ENCODE data around the gene CACNA1H. TPM values are rescaled to one million over a fixed set of nuclear protein-coding genes. Genes with fewer than 3 reads are reported as not detected.

CACNA1H gene
- polyA plus RNA-seq, 1 experiment, result 1.5 TPM

DNA sequence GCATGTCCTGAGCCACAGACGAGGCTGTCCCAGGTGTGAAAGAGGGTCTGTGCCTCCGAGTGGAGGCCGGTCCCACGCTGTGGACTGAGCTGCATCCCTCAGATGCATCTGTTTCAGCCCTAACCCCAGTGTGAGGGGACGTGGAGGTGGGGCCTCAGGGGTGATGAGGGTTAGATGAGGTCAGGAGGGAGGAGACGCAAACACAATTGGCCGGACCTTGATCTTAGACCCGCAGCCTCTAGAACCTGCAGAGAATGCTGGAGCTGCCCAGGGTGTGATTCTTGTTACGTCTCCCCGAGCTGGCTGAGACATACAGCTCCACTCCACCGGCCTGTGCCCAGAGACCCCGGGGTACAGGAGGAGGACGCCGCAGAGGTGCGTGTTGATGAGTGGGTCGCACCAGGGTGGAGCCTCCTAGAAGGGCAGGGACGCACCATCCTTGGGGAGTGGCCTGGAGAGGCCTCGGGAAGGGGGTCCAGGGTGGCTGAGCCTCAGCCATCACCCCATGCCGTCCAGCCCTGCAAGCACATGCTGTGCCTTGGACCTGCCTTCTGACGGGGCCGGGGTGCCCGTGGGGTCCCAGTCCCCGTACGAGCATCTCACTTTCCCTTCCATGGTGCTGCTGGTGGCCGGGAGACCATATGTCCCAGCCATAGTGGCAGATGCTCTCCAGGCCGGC lies 40.3 kb upstream of the CACNA1H start:
- Histone ChIP-seq H3K27me3 (ENCODE audit: control insufficient read depth, insufficient read depth, low read length) (peaks cover 34% of the 10 kb centered on the region), H3K27ac (ENCODE audit: low read depth, low read length) (no peak overlapping the region), H3K4me3 (ENCODE audit: low read depth, low read length) (no peak overlapping the region), H3K9me3 (ENCODE audit: control insufficient read depth, insufficient read depth, low read length) (no peaks in the 10 kb centered on the region; the same call in 1 of the 2 replicates)
- no peak for DNase-seq (ENCODE audit: low read depth, low spot score)
- CTCF ChIA-PET, result no interaction called here
- TF ChIP-seq, protein P1, sequence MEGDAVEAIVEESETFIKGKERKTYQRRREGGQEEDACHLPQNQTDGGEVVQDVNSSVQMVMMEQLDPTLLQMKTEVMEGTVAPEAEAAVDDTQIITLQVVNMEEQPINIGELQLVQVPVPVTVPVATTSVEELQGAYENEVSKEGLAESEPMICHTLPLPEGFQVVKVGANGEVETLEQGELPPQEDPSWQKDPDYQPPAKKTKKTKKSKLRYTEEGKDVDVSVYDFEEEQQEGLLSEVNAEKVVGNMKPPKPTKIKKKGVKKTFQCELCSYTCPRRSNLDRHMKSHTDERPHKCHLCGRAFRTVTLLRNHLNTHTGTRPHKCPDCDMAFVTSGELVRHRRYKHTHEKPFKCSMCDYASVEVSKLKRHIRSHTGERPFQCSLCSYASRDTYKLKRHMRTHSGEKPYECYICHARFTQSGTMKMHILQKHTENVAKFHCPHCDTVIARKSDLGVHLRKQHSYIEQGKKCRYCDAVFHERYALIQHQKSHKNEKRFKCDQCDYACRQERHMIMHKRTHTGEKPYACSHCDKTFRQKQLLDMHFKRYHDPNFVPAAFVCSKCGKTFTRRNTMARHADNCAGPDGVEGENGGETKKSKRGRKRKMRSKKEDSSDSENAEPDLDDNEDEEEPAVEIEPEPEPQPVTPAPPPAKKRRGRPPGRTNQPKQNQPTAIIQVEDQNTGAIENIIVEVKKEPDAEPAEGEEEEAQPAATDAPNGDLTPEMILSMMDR (IDR thresholded peaks at IDR 0.05; ENCODE audit: low read depth, low read length), result no peak
- POLR2A ChIA-PET, result no interaction called here

DNA sequence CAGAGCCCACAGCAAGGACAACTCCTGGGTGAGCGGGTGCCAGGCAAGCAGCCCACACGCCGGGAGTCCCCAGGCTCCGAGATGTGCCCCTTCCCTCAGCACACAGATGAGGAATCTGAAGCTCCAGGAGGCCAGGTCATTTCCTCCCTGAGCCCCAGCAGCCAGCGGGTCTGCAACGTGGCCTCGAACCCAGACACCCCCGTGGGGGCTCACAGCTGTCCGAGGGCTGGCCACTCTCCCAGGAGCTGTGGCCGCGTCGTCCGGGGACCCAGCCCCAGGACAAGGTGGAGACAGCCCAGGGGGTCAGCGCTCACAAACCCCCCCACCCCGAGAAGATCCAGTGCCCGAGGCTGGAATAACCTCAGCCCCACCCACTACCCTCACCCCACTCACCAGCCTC lies 39.4 kb upstream of the CACNA1H start:
- Histone ChIP-seq H3K4me3 (ENCODE audit: low read depth, low read length) (no peak overlapping the region), H3K27ac (ENCODE audit: low read depth, low read length) (no peak overlapping the region), H3K27me3 (ENCODE audit: control insufficient read depth, insufficient read depth, low read length) (peaks cover 27% of the 10 kb centered on the region), H3K9me3 (ENCODE audit: control insufficient read depth, insufficient read depth, low read length) (no peaks in the 10 kb centered on the region; the same call in 1 of the 2 replicates)
- ChIA-PET CTCF (no interaction called here), POLR2A (no interaction called here)
- DNase-seq (ENCODE audit: low read depth, low spot score), result no peak
- TF ChIP-seq, protein P1 (IDR thresholded peaks at IDR 0.05; ENCODE audit: low read depth, low read length), result no peak

GRCh38 chr16:1113889-1114526 lies 38.9 kb upstream of the CACNA1H start:
- CTCF ChIA-PET, result no interaction called here
- POLR2A ChIA-PET, result no interaction called here
- no peak for DNase-seq (ENCODE audit: low read depth, low spot score)
- TF ChIP-seq, protein P1 (IDR thresholded peaks at IDR 0.05; ENCODE audit: low read depth, low read length), result no peak
- no peak overlapping the region for H3K4me3 ChIP-seq (ENCODE audit: low read depth, low read length)
- peaks cover 22% of the 10 kb centered on the region for H3K27me3 ChIP-seq (ENCODE audit: control insufficient read depth, insufficient read depth, low read length)
- H3K27ac ChIP-seq (ENCODE audit: low read depth, low read length), result no peak overlapping the region
- no peaks in the 10 kb centered on the region; the same call in 1 of the 2 replicates for H3K9me3 ChIP-seq (ENCODE audit: control insufficient read depth, insufficient read depth, low read length)

DNA sequence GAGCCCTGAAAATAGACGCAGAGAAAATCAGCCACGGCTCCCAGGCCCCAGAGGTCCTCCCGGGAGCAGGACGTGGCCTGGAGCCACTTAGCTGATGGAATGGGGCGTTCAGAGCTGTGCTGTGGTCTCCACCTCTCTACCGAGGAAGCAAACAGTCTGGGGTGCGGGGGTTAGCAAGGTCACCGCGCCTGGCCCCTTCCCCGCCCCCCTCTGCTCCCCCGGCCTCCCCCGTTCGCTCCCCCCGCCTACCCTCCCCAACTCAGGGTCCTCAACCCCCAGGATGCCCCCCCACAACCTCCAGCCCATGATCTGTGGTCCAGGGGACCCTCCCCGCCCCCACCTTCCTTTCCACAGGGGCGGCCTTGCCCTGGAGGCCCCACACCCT lies 36.2 kb upstream of the CACNA1H start:
- H3K27ac ChIP-seq (ENCODE audit: low read depth, low read length), result no peak overlapping the region
- H3K9me3 ChIP-seq (ENCODE audit: control insufficient read depth, insufficient read depth, low read length), result no peaks in the 10 kb centered on the region; the same call in 1 of the 2 replicates
- DNase-seq (ENCODE audit: low read depth, low spot score), result no peak
- CTCF ChIA-PET, result no interaction called here
- TF ChIP-seq, protein P1 (IDR thresholded peaks at IDR 0.05; ENCODE audit: low read depth, low read length), result no peak
- POLR2A ChIA-PET, result no interaction called here
- H3K27me3 ChIP-seq (ENCODE audit: control insufficient read depth, insufficient read depth, low read length), result peaks cover 11% of the 10 kb centered on the region
- no peak overlapping the region for H3K4me3 ChIP-seq (ENCODE audit: low read depth, low read length)

DNA sequence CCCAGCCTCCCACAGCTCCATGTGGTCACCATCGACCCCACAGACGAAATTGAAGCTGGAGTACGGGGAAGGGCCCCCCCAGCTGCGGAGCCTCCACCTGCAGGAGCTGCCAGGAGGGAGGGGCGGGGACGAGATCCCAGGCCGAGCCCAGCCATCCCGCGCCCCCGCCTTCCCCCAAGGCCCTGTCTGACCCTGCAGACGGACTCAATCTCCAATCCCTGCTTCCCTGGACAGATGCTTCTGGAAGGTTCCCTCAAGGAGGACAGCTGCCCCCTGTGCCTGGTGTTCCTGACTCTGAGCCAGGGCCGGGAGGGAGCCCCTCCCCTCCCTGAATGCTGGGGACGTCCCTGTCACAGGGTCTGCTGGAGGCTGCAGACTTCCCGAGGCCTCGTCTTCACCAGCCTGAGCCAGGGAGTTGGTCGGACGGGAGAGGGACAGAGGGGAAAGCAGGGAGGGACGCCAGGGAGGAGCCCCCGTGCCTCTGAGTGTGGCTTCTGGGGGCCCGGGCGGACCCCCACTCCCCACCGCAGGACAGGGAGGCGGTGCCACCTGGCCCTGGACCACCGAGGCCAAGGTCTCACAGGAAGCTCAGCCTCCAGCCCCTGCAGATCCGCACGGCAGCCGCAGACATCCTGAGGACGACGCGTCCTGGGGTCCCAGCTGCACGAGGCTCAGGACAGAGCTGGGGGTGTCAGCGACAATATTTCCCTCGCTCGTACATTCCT lies 35.6 kb upstream of the CACNA1H start:
- no peak overlapping the region for H3K4me3 ChIP-seq (ENCODE audit: low read depth, low read length)
- TF ChIP-seq, protein P1 (IDR thresholded peaks at IDR 0.05; ENCODE audit: low read depth, low read length), result no peak
- H3K27me3 ChIP-seq (ENCODE audit: control insufficient read depth, insufficient read depth, low read length), result peaks cover 14% of the 10 kb centered on the region
- no peak for DNase-seq (ENCODE audit: low read depth, low spot score)
- CTCF ChIA-PET, result no interaction called here
- no peak overlapping the region for H3K27ac ChIP-seq (ENCODE audit: low read depth, low read length)
- no peaks in the 10 kb centered on the region for H3K9me3 ChIP-seq (ENCODE audit: control insufficient read depth, insufficient read depth, low read length)
- POLR2A ChIA-PET, result no interaction called here

Data from AG04450 (cell line).